ENCODE results near the gene ADD1. TPM values are rescaled to one million over a fixed set of nuclear protein-coding genes. Genes with fewer than 3 reads are reported as not detected.

ADD1 gene
- total and polyA plus RNA-seq, 7 donors = 124 to 224 (median 176) TPM

GRCh38 chr4:2866891-2867290 lies 23.2 kb downstream of the ADD1 start:
- H3K4me1 ChIP-seq = peaks cover 99% of the 10 kb centered on the region
- 82 to 87% (median 87%) methylated on average over 5 of the region's 5 CpGs for WGBS, 3 donors
- DNase-seq = no peak
- H3K27me3 ChIP-seq (ENCODE audit: insufficient read depth in 3 of 3, low read length in 2 of 3) = no peaks in the 10 kb centered on the region
- no peak overlapping the region for H3K4me3 ChIP-seq
- H3K27ac ChIP-seq = peak overlapping the region; percentile 77
- no peaks in the 10 kb centered on the region for H3K9me3 ChIP-seq
- no peak for ATAC-seq
- intact Hi-C loops (cut with DNase I) = no loop called here
- no peak for TF ChIP-seq CTCF (IDR thresholded peaks at IDR 0.05)
- H3K36me3 ChIP-seq (ENCODE audit: insufficient read depth in 1 of 2, low read depth in 1 of 2) = no peaks in the 10 kb centered on the region

GRCh38 chr4:2867758-2868491 lies 24.3 kb downstream of the ADD1 start:
- Histone ChIP-seq H3K4me1 (peaks cover 99% of the 10 kb centered on the region), H3K27ac (peak overlapping the region; percentile 77), H3K4me3 (peak overlapping the region; percentile 48), H3K36me3 (ENCODE audit: insufficient read depth in 1 of 2, low read depth in 1 of 2) (no peaks in the 10 kb centered on the region), H3K9me3 (no peaks in the 10 kb centered on the region), H3K27me3 (ENCODE audit: insufficient read depth in 3 of 3, low read length in 2 of 3) (no peaks in the 10 kb centered on the region)
- WGBS, 3 donors = 3 to 7% (median 6%) methylated on average over 10 of the region's 10 CpGs
- TF ChIP-seq CTCF (IDR thresholded peaks at IDR 0.05) = no peak
- DNase-seq (no peak), ATAC-seq (peak; percentile 15 to 50 (median 38))
- intact Hi-C loops (cut with DNase I) = no loop called here

GRCh38 chr4:2868877-2869487 lies 25.3 kb downstream of the ADD1 start:
- TF ChIP-seq CTCF (IDR thresholded peaks at IDR 0.05) = no peak
- Histone ChIP-seq H3K27me3 (ENCODE audit: insufficient read depth in 3 of 3, low read length in 2 of 3) (no peaks in the 10 kb centered on the region), H3K4me3 (peak overlapping the region; percentile 48), H3K9me3 (no peaks in the 10 kb centered on the region), H3K36me3 (ENCODE audit: insufficient read depth in 1 of 2, low read depth in 1 of 2) (no peaks in the 10 kb centered on the region), H3K27ac (peak overlapping the region; percentile 77), H3K4me1 (peaks cover 100% of the 10 kb centered on the region)
- ATAC-seq = no peak
- no peak for DNase-seq
- intact Hi-C loops (cut with DNase I) = no loop called here
- 49 to 61% (median 55%) methylated on average over 12 of the region's 12 CpGs for WGBS, 3 donors

- Histone ChIP-seq H3K4me3 (peak overlapping the region; percentile 15), H3K27me3 (ENCODE audit: insufficient read depth in 3 of 3, low read length in 2 of 3) (no peaks in the 10 kb centered on the region), H3K36me3 (ENCODE audit: insufficient read depth in 1 of 2, low read depth in 1 of 2) (no peaks in the 10 kb centered on the region), H3K9me3 (no peaks in the 10 kb centered on the region), H3K27ac (peak overlapping the region; percentile 77), H3K4me1 (peaks cover 98% of the 10 kb centered on the region)
- ATAC-seq (no peak), DNase-seq (no peak)
- no peak for TF ChIP-seq CTCF (IDR thresholded peaks at IDR 0.05)
- intact Hi-C loops (cut with DNase I) = no loop called here
- WGBS, 3 donors = 35 to 49% (median 42%) methylated on average over 6 of the region's 6 CpGs
These were observed 26.0 kb downstream of the ADD1 start for GRCh38 chr4:2869659-2870058.
